ENCODE data around the gene NFU1.
A peak's percentile ranks its signal among the peaks of the same experiment; 100 is the strongest.

NFU1 gene

DNA sequence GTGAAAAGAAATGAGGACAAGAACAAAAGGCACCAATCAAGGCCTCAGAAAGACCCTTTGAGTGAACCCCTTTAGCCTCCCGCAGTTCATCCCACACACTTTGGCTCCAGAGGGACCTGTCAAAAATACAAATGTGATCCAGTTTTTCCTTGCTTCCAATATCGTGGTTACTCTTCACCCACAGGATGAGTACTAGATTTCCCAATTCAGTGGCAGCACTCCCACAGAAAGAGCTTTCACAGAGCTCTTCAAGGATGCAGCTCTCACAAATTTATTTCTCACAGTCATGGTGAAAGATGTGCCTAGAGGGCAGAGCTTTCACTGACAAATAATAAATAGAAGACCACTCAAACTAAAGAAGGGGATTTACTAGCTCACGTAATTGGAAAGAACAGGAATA lies 47.2 kb downstream of the NFU1 start:
- DNase-seq (ENCODE audit: extremely low spot score, insufficient read length, low read depth) (no peak), FAIRE-seq (no peak)

DNA sequence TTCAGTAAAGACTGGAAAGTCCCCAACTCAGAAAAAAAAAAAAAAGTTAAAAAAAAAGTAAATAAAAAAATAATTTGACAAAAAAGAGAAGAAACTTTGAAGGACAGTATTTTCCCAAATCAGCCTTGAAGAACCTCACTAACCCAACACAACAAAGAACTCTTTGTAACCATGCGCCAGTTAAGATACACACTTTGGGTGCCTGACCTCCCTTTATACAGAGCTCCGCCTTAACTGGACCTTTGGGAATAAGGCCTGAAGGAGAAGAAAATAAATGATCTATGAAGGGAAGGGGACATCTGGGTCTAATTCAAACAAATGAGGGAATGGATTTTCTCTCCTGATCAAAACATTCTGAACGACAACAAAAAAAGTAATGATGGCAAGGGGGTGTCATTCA lies 48.0 kb downstream of the NFU1 start:
- no peak for DNase-seq (ENCODE audit: extremely low spot score, insufficient read length, low read depth)
- FAIRE-seq = no peak

GRCh38 chr2:69387770-69388481 lies 49.3 kb downstream of the NFU1 start:
- FAIRE-seq (no peak), DNase-seq (ENCODE audit: extremely low spot score, insufficient read length, low read depth) (no peak)

DNA sequence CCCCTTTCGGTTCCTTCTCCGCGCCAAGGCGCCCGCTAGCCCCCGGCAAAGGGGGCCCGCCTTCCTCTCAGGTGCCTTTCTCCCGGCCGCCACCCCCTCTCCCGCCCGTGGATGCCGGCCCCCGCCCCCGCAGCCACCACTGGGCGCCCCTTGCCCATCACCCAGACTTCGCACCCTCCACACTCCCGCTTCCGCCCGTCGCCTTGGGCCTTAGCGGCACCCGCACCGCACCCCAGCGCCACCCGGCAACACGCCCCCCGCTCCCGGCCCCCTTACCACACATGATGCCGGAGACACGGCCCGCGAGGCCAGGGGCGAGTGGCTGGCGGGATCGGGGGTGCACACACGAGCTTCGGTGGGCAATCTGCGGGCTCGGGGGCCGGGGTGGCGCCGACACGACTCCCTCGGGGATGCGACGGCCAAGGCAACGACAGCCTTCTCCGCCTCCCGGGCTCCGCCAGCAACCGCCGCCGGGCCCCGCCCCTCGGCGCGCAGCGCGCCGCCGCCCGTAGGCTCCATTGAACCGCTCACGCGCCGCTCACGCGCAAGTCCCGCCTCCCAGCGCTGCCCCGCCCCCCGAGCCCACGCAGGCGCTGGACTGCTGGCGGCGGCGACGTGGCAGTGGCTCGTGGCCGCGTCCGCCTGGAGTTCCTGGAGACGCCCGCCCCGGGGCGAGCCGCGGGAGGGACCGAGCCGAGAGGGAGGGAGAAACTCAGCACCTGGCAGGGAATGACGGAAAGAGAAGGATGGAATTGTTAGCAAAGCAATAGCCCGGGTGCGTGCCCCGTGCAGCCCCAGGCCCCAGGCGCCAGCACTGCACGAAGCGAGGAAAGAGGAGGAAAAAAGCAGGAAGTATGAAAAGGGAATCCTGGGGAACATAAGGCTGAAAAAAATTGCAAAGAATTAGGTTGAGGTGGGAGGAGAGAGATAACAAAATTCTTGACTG lies 50.2 kb downstream of the NFU1 start, which contains the start of gene GFPT1:
Gene GFPT1, minus strand, starts transcription at position 439 of the 946 bp plus-strand sequence. Its CDS starts 156 bp downstream, at position 283.
- FAIRE-seq (peak; percentile 86), DNase-seq (ENCODE audit: extremely low spot score, insufficient read length, low read depth) (peak; percentile 86)

- DNase-seq (ENCODE audit: extremely low spot score, insufficient read length, low read depth) = no peak
- peak; percentile 70 for FAIRE-seq
These were observed 50.9 kb downstream of the NFU1 start for GRCh38 chr2:69386360-69386759.

DNA sequence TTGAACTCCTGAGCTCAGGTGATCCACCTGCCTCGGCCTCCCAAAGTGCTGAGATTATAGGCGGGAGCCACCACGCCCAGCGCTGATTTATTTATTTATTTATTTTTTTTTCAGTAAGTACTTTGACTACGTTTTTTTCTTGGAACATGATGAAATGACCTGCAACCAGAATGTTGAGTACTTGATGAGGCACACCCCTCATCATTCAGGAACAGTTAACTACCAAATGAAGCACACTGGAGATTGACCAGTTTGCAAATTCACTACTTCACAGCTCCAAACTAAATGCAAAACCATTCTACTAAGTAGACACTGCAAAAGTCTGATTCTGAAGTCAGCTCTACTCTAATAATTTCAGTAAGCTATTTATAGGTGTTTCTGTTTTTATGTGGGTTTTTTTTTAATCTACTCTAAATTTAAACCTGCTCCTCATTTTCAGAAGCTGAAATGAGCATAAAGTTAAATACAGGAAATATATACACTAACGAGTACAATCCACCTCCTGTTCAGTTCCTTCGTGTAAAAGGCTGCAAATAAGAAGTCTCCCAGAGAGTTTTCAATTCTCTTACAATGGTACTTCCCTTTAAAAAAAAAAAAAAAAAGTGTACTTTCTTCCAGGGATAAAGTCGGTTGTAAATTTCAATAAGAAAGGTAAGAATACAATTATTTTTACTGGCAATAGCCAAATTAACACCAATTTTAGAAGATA lies 51.6 kb downstream of the NFU1 start:
- no peak for FAIRE-seq
- DNase-seq (ENCODE audit: extremely low spot score, insufficient read length, low read depth) = no peak

DNA sequence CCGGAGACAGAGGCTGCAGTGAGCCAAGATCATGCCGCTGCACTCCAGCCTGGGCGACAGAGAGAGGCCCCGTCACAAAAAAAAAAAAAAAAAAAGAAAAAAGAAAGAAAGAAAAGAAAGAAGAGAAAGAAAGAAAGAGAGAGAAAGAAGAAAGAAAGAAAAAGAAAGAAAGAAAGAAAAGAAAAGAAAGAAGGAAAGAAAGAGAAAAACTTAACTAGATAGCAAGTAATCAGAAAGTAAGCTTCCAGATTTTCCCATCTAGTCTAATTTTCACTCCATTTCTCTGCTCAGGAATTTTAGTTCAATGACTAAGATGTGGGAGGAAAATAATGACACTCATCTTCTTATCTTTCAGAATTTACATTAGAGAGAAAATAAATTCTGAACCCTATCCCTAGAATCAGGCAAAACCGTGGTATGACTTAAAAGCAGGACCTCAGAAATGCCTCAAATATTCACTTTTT lies 52.6 kb downstream of the NFU1 start:
- no peak for DNase-seq (ENCODE audit: extremely low spot score, insufficient read length, low read depth)
- FAIRE-seq = no peak

DNA sequence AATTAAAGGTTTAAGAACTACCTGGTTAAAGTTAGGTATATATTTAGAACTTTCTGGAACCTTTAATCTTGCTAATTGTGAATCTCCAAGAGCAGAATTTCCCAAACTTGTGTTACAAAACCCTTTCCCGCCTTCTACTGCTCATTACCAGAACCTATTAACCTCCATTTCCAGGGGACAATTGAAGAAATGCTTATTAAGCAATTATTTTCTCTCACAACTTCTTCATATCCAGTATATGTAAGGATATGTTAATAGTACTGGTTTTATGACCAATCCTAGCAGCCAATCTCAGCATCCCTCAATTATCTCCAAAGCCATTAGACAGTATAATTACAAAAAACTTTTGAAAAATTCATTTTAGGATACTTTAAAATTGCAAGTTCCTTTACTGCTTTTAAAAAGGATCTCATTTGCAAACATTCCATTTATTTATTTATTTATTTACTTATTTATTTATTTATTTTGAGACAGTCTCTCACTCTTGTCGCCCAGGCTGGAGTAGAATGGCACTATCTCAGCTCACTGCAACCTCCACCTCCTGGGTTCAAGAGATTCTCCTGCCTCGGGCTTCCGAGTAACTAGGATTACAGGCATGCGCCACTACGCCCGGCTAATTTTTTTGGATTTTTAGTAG lies 53.9 kb downstream of the NFU1 start:
- no peak for FAIRE-seq
- DNase-seq (ENCODE audit: extremely low spot score, insufficient read length, low read depth) = no peak

DNA sequence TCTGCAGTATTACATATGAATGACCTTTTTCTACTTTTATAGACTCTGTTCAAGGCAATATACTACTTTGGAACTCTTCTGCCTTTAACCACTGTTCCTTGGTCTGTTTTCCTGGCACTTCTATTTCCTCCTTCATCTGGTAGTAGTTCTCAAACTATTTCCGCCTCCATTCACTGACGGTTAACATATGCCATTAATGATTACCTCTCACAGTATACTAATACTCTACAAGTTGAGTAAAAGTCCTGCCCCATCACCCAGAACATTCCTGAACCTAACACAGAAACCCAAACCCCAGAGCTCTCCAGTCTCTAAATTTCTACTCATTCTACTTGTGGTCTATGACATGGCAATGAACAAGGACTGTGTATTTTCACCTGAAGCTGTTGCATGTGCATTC lies 54.7 kb downstream of the NFU1 start:
- DNase-seq (ENCODE audit: extremely low spot score, insufficient read length, low read depth) (no peak), FAIRE-seq (no peak)

DNA sequence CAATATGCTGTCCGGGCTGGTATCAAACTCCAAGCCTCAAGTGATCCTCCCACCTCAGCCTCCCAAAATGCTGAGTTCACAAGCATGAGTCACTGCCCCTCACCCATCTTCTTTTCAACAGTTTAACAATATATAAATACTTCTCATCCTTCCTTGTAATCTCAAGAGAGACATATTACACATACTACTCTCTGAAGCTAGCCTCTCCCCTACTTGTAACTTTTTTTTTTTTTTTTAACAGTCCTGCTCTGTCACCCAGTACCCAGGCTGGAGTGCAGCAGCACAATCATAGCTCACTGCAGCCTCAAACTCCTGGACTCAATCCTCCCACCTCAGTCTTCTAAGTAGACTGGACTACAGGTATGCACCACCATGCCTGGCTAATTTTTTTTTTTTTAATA lies 55.9 kb downstream of the NFU1 start:
- no peak for DNase-seq (ENCODE audit: extremely low spot score, insufficient read length, low read depth)
- no peak for FAIRE-seq

GRCh38 chr2:69380072-69380917 lies 56.9 kb downstream of the NFU1 start:
- FAIRE-seq = no peak
- no peak for DNase-seq (ENCODE audit: extremely low spot score, insufficient read length, low read depth)

GRCh38 chr2:69376403-69376802 lies 60.8 kb downstream of the NFU1 start:
- no peak for FAIRE-seq
- DNase-seq (ENCODE audit: extremely low spot score, insufficient read length, low read depth) = no peak

GRCh38 chr2:69375494-69376353 lies 61.5 kb downstream of the NFU1 start:
- FAIRE-seq (peak; percentile 45), DNase-seq (ENCODE audit: extremely low spot score, insufficient read length, low read depth) (no peak)

DNA sequence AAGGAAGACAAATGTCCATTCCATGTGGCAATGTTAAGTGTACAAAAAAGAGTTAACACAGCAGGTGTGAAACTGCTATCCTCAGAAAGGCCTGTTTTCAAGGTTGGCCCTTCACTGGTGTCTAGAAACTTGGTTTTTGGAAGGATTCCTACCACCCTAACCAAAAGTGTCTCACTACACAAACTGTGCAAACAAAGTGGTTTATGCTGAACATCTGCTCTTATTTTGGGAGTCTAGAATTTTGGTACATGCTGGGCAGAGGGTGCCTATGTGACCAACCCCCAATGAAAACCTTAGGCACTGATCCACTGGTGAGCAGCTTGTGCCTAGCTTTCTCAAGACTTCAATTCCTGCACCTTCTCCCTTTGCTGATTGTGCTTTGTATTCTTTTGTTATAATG lies 64.5 kb downstream of the NFU1 start:
- no peak for DNase-seq (ENCODE audit: extremely low spot score, insufficient read length, low read depth)
- no peak for FAIRE-seq

DNA sequence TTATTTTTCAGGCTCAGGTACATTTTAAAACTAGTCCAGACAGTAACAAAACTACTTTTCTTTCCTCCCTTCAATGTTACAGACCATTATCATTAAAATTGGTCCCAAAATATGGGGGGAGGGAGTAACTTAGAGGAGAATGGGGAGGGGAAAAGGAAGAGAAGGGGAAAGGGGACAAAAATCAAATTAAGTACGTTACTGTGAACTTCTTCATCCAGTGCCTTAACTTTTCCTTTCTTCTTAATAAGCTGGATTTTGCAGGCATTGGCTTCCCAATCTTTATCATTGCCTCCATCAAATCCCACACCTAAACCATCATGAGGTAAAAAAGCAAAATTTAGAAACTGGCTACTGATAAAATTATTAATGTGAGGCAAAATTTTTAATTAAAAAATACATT lies 67.4 kb downstream of the NFU1 start:
- no peak for FAIRE-seq
- no peak for DNase-seq (ENCODE audit: extremely low spot score, insufficient read length, low read depth)

DNA sequence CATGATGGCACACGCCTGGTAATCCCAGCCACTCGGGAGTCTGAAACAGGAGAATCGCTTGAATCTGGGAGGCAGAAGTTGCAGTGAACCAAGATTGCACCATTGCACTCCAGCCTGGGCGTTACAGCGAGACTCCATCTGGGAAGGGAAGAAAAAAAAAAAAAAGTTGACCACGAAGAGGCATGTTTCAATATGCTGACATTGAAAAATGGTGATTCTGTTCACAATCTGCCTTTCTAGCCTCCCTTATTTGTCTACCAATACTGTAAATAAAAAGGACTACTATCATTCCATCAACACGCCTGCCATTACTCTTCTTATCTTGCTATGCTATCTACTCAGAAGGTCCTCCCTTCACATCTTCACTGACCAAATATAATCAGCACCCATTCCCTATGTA lies 68.6 kb downstream of the NFU1 start:
- FAIRE-seq = no peak
- no peak for DNase-seq (ENCODE audit: extremely low spot score, insufficient read length, low read depth)

GRCh38 chr2:69359371-69359770 lies 77.9 kb downstream of the NFU1 start:
- DNase-seq (ENCODE audit: extremely low spot score, insufficient read length, low read depth) = no peak
- no peak for FAIRE-seq

DNA sequence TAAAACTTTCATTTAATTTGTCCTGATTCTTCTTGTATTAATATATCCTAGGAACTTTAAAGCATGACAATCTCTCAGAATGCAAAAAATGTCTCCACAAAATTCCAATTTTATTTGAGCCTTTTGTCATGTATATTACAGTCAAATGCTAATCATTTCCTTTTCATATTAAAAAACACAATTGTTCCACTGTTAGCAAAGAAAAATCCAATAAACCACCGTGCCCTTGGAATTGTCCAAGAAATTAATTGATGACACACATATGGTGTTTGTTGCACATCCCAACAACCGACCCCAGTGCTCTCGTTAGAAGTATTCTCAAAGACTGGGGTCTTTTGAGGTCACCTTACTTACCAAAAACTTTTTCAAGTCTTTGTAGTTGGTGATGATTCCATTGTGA lies 78.3 kb downstream of the NFU1 start:
- no peak for DNase-seq (ENCODE audit: extremely low spot score, insufficient read length, low read depth)
- FAIRE-seq = no peak

Measured in GM18507 (cell line).